HepG2 (cell line): Measurements from ENCODE around the gene RBM23.
A peak's percentile ranks its signal among the peaks of the same experiment; 100 is the strongest.

Experiments
- CC2D1A ChIP-seq: sonication (generic); formaldehyde crosslinking; IDR thresholded peaks from 2 replicates; pipeline ENCODE4 v1.8.1; 2023; ENCODE audit warnings: mild to moderate bottlenecking, missing genetic modification reagents
- CTCF ChIP-seq: sonication (generic); formaldehyde crosslinking; IDR thresholded peaks from 2 replicates; pipeline ENCODE4 v1.5.0; 2020; ENCODE audit warnings: mild to moderate bottlenecking, missing genetic modification reagents, moderate library complexity
- EP300 ChIP-seq, 3 experiments: sonication (generic) in 1 of 3; formaldehyde crosslinking in 1 of 3; IDR thresholded peaks; 2 replicates each; pipeline versions ENCODE4 v1.5.1 to v1.6.1; 2011 to 2020; ENCODE audit warnings: low read depth in 2 of 3, low read length in 2 of 3, borderline replicate concordance in 1 of 3, improper control_type of control experiment in 1 of 3, mild to moderate bottlenecking in 1 of 3, missing genetic modification reagents in 1 of 3, moderate library complexity in 1 of 3
- EZH2 ChIP-seq: conservative IDR thresholded peaks from 2 replicates; pipeline ENCODE4 v1.6.1; 2012; ENCODE audit warnings: mild to moderate bottlenecking, low read depth, low read length, moderate library complexity
- HNRNPH1 ChIP-seq: fragments of 200-400 bp; formaldehyde crosslinking; optimal IDR thresholded peaks from 2 replicates; pipeline ENCODE3; 2017; ENCODE audit warnings: mild to moderate bottlenecking, low read depth, low read length
- MYNN ChIP-seq: sonication (generic); formaldehyde crosslinking; IDR thresholded peaks from 2 replicates; pipeline ENCODE4 v1.4.0; 2020; ENCODE audit warnings: mild to moderate bottlenecking, low read depth, missing genetic modification reagents
- ZBTB7B ChIP-seq: sonication (generic); formaldehyde crosslinking; IDR thresholded peaks from 2 replicates; pipeline ENCODE4 v1.4.0; 2020; ENCODE audit warnings: missing genetic modification reagents

DNA sequence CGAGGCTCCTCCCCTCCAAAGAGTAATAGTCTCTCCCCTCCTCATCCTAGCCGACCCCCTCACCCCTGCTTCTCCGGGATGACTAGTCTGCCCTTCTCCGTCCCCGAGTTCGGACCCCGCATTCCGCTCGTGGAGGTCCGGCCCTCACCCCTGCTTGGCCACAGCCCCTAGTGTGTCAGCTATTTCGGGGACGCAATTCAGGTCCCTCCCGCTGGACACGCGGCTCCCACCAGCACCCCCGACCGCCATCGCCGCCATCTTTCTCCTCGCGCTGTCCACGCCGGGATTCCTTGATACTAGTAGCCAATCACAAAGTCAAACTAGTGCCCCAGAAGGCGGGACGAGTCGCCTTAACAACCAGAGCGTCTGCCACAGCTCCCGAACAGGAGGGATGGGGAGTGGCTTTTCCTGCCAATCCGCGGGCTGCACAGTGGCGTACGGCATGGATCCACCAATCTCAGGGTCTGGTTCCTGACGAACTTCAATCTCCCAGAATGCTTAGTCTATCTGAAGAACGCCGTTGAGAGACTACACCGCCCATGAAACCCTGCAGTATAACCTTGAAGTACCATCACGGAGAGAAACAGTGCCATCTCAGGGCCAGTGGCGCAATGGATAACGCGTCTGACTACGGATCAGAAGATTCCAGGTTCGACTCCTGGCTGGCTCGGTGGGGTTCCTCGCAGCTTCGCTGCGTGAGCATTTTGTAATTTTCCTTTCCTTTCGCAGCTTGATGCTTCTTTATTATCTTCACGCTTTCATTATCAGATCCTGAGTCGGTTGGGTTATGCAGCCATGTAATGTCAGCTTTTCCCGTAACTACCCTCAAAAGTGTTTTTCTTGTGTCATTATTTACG is 10.4 kb upstream of the RBM23 start, which contains the start of gene PRMT5:
- TF ChIP-seq CC2D1A (peak; percentile 95; the same call in 1 of the 2 replicates), EZH2 (no peak), MYNN (CRISPR knock-in tag) (no peak), ZBTB7B (CRISPR knock-in tag) (peak; percentile 80), CTCF (CRISPR knock-in tag) (peak; percentile 60), EP300 (IDR thresholded peaks at IDR 0.05; ENCODE audit: low read depth in 2 of 2, low read length in 2 of 2) (peak; percentile 56 to 82; a peak in 3 of 4 replicates), EP300 (CRISPR knock-in tag; IDR thresholded peaks at IDR 0.05; ENCODE audit: borderline replicate concordance) (peak; percentile 64; the same call in 1 of the 2 replicates), HNRNPH1 (peak; percentile 68)
